Lower leg skin (tissue), 4 donors: ENCODE measurements around the gene ACOX1. TPM values are rescaled to one million over a fixed set of nuclear protein-coding genes. Genes with fewer than 3 reads are reported as not detected.

Experiments used
- DNase-seq, 2 donors: peaks; one replicate each; pipeline ENCODE4 v3.0.0-alpha.2; 2019; ENCODE audit warnings: low spot score in 2 of 2
- H3K4me3 ChIP-seq: fragments of 200-600 bp; sonication (generic); 2 replicates; pipeline ENCODE4 v1.5.1; 2017; ENCODE audit warnings: mild to moderate bottlenecking, low read depth; ENCODE audit not compliant: poor library complexity, severe bottlenecking
- POLR2A ChIP-seq, 2 donors: fragments of 450-650 bp; IDR thresholded peaks; one replicate each; pipeline ENCODE4 v1.6.1; 2016 to 2017; ENCODE audit warnings: antibody characterized with exemption in 2 of 2, mild to moderate bottlenecking in 1 of 2, moderate library complexity in 1 of 2
- WGBS, 2 donors: methylation state at CpG; one replicate each; pipeline ENCODE4 v1.1.5; 2018; 5-methylcytosine and 5-hydroxymethylcytosine counted together
- intact Hi-C: fragments of 100-400 bp; cut with DNase I; formaldehyde crosslinking; loops from one replicate; pipeline ENCODE4 v1.15.0; 2023; ENCODE audit warnings: low total_unique reads
- total RNA-seq, 4 donors: library from RNA; depleted of rRNA; stranded (reverse); fragments of >200 nt; gene quantifications; one replicate each; pipeline ENCODE4 v1.1.0, GENCODE V29; 2016
- TF ChIP-seq, protein P1 (sequence below), 3 donors: fragments of 450-650 bp; IDR thresholded peaks; one replicate each; pipeline ENCODE4 v1.5.1; 2016; ENCODE audit warnings: antibody characterized with exemption in 3 of 3, mild to moderate bottlenecking in 3 of 3, moderate library complexity in 2 of 3

The ACOX1 gene
- total RNA-seq, 4 donors from 2014 or later = 71.2 to 102 (median 81.3) TPM

DNA sequence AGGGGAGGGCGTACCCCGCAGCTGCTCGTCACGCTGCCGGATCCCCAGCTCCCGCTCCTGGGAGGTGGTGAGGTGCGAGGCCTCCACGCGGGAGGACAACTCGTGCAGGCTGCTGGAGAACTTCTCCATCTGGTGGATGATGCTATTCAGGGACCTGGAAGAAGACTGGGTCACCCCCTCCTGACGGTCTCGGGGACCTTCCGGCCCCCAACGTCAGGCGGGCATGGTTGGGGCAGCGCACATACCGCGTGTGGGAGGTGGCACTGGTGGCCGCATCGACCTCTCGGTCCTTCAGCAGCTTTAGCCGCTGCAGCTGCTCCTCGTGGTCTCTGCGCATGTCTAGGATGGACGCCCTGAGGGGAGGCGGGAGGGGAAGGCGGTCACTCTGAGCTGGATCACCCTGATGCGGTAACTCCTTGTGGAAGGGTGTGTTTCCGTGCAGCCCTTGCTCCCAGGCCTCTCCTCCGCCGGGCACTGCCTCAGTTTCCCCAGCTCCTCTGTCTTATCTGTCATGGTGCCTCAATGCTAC, 61.0 kb downstream of the ACOX1 start:
- 97 to 98% methylated on average over 18 to 20 of the region's 31 CpGs for WGBS, 2 donors
- intact Hi-C loops = no loop called here
- no peak for DNase-seq
- no peak overlapping the region for H3K4me3 ChIP-seq
- TF ChIP-seq, protein P1, sequence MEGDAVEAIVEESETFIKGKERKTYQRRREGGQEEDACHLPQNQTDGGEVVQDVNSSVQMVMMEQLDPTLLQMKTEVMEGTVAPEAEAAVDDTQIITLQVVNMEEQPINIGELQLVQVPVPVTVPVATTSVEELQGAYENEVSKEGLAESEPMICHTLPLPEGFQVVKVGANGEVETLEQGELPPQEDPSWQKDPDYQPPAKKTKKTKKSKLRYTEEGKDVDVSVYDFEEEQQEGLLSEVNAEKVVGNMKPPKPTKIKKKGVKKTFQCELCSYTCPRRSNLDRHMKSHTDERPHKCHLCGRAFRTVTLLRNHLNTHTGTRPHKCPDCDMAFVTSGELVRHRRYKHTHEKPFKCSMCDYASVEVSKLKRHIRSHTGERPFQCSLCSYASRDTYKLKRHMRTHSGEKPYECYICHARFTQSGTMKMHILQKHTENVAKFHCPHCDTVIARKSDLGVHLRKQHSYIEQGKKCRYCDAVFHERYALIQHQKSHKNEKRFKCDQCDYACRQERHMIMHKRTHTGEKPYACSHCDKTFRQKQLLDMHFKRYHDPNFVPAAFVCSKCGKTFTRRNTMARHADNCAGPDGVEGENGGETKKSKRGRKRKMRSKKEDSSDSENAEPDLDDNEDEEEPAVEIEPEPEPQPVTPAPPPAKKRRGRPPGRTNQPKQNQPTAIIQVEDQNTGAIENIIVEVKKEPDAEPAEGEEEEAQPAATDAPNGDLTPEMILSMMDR (IDR thresholded peaks at IDR 0.05) = no peak
- TF ChIP-seq POLR2A (IDR thresholded peaks at IDR 0.05) = no peak

DNA sequence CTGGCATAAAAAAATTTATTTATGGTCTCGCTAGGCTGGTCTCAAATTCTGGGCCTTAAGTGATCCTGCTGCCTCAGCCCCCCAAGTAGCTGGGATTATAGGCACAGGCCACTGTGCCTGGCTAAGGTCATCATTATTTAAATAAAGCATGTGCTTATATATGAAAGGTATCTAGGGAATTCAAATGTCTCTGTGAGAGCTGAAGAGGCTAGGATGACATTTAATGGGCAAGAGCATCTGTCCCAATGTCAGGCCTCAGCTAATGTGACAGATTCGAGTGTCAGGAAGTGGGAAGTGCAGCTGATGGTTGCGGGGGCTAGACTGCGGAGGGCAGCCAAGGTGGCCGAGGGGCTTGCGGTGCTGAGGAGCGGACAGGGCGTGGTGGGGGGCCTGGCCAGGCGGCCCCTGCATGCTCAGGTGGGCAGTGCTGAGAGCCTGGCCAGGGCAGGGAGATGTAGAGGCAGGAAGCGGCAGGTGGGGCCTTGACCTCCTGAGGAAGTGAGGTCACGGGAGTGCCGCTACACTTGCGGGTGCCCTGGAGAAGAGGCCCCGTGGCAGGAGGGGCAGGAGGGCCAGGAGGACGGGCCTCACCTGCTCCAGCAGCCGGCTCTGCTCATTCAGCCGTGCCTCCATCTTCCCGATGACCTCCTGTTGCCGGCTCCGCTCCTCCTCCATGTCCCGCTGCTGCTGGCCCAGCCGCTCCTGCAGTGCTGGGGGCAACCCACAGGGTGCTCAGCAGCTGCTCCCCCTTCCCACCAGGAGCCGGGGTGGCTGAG, 61.6 kb downstream of the ACOX1 start:
- WGBS, 2 donors = 89 to 95% methylated on average over 21 to 22 of the region's 23 CpGs
- intact Hi-C loops = no loop called here
- no peak for DNase-seq
- TF ChIP-seq, protein P1 (IDR thresholded peaks at IDR 0.05) = no peak
- TF ChIP-seq POLR2A (IDR thresholded peaks at IDR 0.05) = no peak
- no peak overlapping the region for H3K4me3 ChIP-seq

DNA sequence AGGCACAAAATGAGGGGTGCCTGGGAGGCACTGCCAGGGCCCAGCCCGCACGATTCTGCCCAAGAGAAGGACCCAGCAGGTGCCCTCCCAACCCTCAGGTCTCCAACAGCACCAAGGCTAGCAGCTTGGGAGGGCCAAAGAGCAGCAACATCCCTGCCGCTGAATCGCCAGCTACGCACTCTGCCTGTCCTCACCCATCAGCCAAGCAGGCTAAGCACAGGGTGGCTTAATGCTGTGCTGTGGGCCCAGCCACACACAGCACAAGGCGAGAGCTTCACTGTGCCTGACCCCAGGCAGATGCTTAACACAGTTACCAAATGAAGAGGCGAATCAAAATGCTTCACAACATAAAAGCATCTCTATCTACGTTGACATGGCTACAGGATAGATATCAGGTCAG, 63.7 kb downstream of the ACOX1 start:
- WGBS, 2 donors = 85 to 96% methylated on average over 7 to 8 of the region's 8 CpGs
- intact Hi-C loops = no loop called here
- H3K4me3 ChIP-seq = no peak overlapping the region
- DNase-seq = no peak
- TF ChIP-seq, protein P1 (IDR thresholded peaks at IDR 0.05) = no peak
- TF ChIP-seq POLR2A (IDR thresholded peaks at IDR 0.05) = no peak

DNA sequence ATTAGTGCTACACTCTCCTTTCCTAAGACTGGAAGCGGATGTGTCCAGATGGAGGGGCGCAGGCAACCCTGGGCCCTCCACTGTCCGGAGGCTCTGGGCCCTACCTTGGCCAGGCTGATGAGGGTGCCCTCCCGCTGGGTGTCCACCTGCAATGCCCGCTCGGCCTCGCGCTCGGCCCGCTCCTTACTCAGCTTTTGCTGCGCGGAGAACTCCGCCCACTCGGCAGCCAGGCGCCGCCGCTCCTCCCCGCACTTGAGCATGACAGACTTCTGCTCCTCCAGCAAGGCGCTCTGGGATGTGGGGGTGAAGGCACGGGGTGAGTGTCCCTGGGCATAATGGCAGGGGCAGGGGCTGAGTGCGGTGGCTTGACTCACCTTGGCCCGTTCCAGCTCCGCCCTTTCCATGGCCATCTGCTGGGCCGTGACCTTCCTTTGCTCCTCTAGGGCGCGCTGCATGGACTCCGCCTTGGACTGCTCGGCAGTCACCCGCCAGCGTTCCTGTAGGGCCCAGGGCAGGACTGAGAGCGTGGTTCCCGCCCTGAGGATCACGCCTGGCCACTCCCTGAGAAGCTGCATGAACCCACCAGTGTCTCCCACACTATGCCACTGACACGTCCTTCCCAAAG, 64.2 kb downstream of the ACOX1 start:
- H3K4me3 ChIP-seq = no peak overlapping the region
- intact Hi-C loops = no loop called here
- no peak for DNase-seq
- no peak for TF ChIP-seq POLR2A (IDR thresholded peaks at IDR 0.05)
- TF ChIP-seq, protein P1 (IDR thresholded peaks at IDR 0.05) = no peak
- WGBS, 2 donors = 84 to 94% methylated on average over 34 of the region's 34 CpGs

DNA sequence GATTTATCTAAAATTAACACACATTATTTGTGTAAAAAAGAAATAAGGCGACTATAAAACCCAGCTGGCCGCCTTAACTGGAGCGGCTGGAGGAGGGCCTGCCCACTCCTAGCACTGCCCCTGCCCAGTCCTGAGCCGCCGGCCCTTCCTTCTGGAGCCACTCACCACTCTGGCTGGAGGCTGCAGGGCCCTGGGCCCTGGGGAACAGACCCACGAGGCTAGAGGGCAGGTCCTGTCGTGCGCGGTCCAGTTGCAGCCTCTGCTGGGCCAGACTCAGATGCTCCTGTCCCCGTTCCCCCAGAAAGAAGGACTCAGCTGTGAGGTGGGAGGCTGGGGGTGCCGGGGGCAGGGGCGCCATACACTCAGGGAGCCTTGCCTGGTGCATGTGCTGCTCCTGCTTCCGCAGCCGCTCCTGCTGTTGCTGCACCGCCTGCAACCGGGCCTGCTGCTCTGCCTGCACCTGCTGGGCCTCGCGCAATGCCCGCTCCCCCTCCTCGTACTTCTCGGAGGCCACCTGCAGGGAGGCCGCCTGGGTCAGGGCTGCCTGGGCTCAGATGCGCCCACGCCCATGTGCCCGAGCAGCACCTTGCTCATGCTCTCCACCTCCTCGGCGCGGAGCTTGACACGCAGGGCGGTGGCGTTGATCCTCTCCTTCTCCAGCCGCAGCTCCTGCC, 65.3 kb downstream of the ACOX1 start:
- no peak for DNase-seq
- TF ChIP-seq POLR2A (IDR thresholded peaks at IDR 0.05) = no peak
- TF ChIP-seq, protein P1 (IDR thresholded peaks at IDR 0.05) = no peak
- H3K4me3 ChIP-seq = no peak overlapping the region
- intact Hi-C loops = no loop called here
- WGBS, 2 donors = 90 to 96% methylated on average over 20 to 31 of the region's 32 CpGs
